ENCODE data around the gene KSR2. TPM values are rescaled to one million over a fixed set of nuclear protein-coding genes. Genes with fewer than 3 reads are reported as not detected.
"Not testable (repeated sequence)": the region's sequence is repeated elsewhere in the genome, so short reads cannot be mapped to it uniquely, and the experiment has no call there.

Gene KSR2
- total RNA-seq, 2 experiments from 2014 or later = 0.14 to 0.16 TPM

- ATAC-seq = no peak
- POLR2A ChIA-PET = no interaction called here
These were observed 79.7 kb downstream of the KSR2 start for GRCh38 chr12:117889098-117889497.

GRCh38 chr12:117885211-117885610, 83.6 kb downstream of the KSR2 start:
- CTCF ChIA-PET = no interaction called here
- intact Hi-C loops (cut with DNase I, micrococcal nuclease) = no loop called here
- DNase-seq = no peak
- peaks cover 2% of the 10 kb centered on the region for H3K4me1 Mint-ChIP-seq
- ATAC-seq = no peak
- no peaks in the 10 kb centered on the region for H3K9me3 Mint-ChIP-seq (ENCODE audit: low read depth)
- no peak overlapping the region for H3K27ac Mint-ChIP-seq
- no peak overlapping the region for H3K4me3 Mint-ChIP-seq
- peaks cover 27% of the 10 kb centered on the region for H3K27me3 Mint-ChIP-seq
- POLR2A ChIA-PET = no interaction called here
- no peaks in the 10 kb centered on the region for H3K36me3 Mint-ChIP-seq (ENCODE audit: low read depth)

More at GRCh38 chr12:117889098-117889497, 79.7 kb downstream of the KSR2 start:
- no peak for DNase-seq
- H3K4me1 Mint-ChIP-seq = peaks cover 2% of the 10 kb centered on the region
- no peaks in the 10 kb centered on the region for H3K9me3 Mint-ChIP-seq (ENCODE audit: low read depth)
- intact Hi-C loops (cut with DNase I, micrococcal nuclease) = no loop called here
- CTCF ChIA-PET = interaction anchor here (0.7 to 1.4 kb wide), 2 partner anchors 14 to 30 kb away, joined by 3 read pairs; no protein-coding TSS in a partner anchor
- no peak overlapping the region for H3K4me3 Mint-ChIP-seq
- no peaks in the 10 kb centered on the region for H3K36me3 Mint-ChIP-seq (ENCODE audit: low read depth)
- H3K27ac Mint-ChIP-seq = no peak overlapping the region
- peaks cover 17% of the 10 kb centered on the region for H3K27me3 Mint-ChIP-seq

DNA sequence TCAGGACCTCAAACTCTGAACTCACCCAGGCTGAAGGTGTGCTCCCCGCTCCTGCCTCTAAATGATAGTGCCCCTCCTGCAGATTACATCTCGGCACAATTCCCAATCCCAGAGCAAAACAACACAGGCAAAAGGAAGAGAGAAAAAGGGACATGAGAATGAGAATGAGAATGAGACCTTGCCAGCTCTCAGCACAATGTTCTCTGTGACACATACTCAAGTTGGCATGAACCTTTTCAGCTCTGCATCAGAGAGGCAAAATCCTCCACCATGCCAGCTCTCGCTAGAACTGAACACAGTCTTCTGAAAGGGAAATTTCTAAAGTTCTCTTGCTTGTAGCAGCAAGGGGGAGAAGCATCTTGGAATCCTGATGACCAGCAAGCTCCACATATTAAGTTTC, 84.6 kb downstream of the KSR2 start:
- Mint-ChIP-seq H3K4me3 (no peak overlapping the region), H3K36me3 (ENCODE audit: low read depth) (no peaks in the 10 kb centered on the region), H3K4me1 (peaks cover 2% of the 10 kb centered on the region), H3K27me3 (peaks cover 24% of the 10 kb centered on the region), H3K9me3 (ENCODE audit: low read depth) (no peaks in the 10 kb centered on the region), H3K27ac (no peak overlapping the region)
- ATAC-seq (no peak), DNase-seq (no peak)
- ChIA-PET POLR2A (no interaction called here), CTCF (interaction anchor here (0.7 to 1.2 kb wide), 2 partner anchors 11 to 26 kb away, joined by 3 to 4 read pairs; no protein-coding TSS in a partner anchor)
- intact Hi-C loops (cut with DNase I, micrococcal nuclease) = no loop called here

DNA sequence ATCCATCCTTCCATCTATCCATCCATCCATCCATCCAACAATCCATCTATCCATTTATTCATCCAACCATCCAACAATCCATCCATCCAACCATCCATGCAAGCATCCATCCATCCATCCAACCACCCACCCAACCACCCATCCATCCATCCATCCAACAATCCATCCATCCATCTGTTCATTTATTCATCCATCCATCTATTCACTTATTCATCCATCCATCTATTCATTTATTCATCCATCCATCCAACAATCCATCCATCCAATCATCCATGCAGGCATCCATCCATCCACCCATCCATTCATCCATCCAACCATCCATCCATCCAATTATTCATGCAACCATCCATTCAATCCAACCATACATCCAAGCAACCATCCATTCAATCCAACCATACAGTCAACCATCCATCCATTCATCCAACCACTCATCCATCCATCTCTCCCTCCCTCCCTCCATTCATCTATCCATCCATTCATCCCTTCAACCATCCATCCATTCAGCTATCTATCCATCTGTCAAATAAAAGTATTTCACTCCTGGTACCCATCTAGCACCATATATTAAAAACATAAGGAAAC, 86.1 kb downstream of the KSR2 start:
- H3K27me3 Mint-ChIP-seq = peaks cover 20% of the 10 kb centered on the region
- POLR2A ChIA-PET = no interaction called here
- DNase-seq (no peak), ATAC-seq (no peak)
- CTCF ChIA-PET = interaction anchor here (1.1 kb wide), 1 partner anchor 33 kb away, joined by 3 read pairs; no protein-coding TSS in a partner anchor
- H3K36me3 Mint-ChIP-seq (ENCODE audit: low read depth) = no peaks in the 10 kb centered on the region
- no peaks in the 10 kb centered on the region for H3K4me1 Mint-ChIP-seq
- intact Hi-C loops (cut with DNase I, micrococcal nuclease) = no loop called here
- H3K27ac Mint-ChIP-seq = no peak overlapping the region
- no peaks in the 10 kb centered on the region for H3K9me3 Mint-ChIP-seq (ENCODE audit: low read depth)
- H3K4me3 Mint-ChIP-seq = no peak overlapping the region

- no peaks in the 10 kb centered on the region for H3K4me1 Mint-ChIP-seq
- peaks cover 20% of the 10 kb centered on the region for H3K27me3 Mint-ChIP-seq
- intact Hi-C loops (cut with DNase I, micrococcal nuclease) = no loop called here
- no peak overlapping the region for H3K27ac Mint-ChIP-seq
- no peaks in the 10 kb centered on the region for H3K9me3 Mint-ChIP-seq (ENCODE audit: low read depth)
- no peaks in the 10 kb centered on the region for H3K36me3 Mint-ChIP-seq (ENCODE audit: low read depth)
- ChIA-PET POLR2A (no interaction called here), CTCF (interaction anchor here (1.1 kb wide), 1 partner anchor 32 kb away, joined by 3 read pairs; no protein-coding TSS in a partner anchor)
- H3K4me3 Mint-ChIP-seq = no peak overlapping the region
- DNase-seq (no peak), ATAC-seq (no peak)
These were observed 86.6 kb downstream of the KSR2 start for GRCh38 chr12:117882181-117882580.

DNA sequence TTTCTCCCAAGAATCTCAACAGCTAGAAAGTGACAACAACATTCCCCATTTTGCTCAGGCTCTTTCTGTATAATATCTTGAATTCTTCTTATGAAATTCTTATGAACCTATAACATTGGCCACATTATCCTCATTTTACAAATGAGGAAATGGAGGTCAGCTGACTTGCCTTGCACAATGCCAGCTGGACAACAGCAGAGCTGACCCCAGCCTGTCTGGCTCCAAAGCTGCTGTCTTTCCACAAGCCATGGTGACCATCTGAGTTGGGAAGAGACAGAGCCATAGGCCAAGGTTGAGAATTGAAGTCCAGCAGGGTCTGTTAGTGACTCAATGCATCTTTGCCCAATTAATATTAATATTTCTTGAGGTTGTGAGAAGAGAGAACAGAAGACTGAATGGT, 87.3 kb downstream of the KSR2 start:
- DNase-seq (no peak), ATAC-seq (no peak)
- Mint-ChIP-seq H3K36me3 (ENCODE audit: low read depth) (no peaks in the 10 kb centered on the region), H3K4me3 (no peak overlapping the region), H3K9me3 (ENCODE audit: low read depth) (no peaks in the 10 kb centered on the region), H3K4me1 (no peaks in the 10 kb centered on the region), H3K27ac (no peak overlapping the region), H3K27me3 (peaks cover 22% of the 10 kb centered on the region)
- POLR2A ChIA-PET = no interaction called here
- intact Hi-C loops (cut with DNase I, micrococcal nuclease) = no loop called here
- CTCF ChIA-PET = interaction anchor here (1.1 kb wide), 1 partner anchor 32 kb away, joined by 3 read pairs; no protein-coding TSS in a partner anchor

DNA sequence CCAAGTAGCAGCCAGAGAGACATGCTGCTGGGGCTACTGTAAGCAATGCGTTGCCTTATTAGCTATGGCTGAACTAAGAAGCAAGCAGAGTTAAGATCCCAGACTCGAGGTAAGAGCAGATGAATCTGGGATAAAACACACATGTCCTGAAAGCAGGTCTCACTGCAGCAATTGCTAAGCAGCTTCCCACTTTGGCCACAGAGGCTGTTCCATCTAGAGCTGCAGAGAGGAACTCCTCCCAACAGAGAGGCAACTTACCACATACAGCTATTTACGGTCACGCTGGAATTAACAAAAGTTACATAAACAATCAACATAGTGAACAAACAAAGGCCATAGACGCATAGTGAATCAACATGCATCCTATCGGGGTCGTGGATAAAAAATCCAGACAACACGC, 90.2 kb downstream of the KSR2 start:
- DNase-seq (no peak), ATAC-seq (no peak)
- peaks cover 20% of the 10 kb centered on the region for H3K27me3 Mint-ChIP-seq
- H3K4me1 Mint-ChIP-seq = peaks cover 12% of the 10 kb centered on the region
- POLR2A ChIA-PET = no interaction called here
- no peaks in the 10 kb centered on the region for H3K9me3 Mint-ChIP-seq (ENCODE audit: low read depth)
- no peak overlapping the region for H3K27ac Mint-ChIP-seq
- H3K36me3 Mint-ChIP-seq (ENCODE audit: low read depth) = no peaks in the 10 kb centered on the region
- intact Hi-C loops (cut with DNase I, micrococcal nuclease) = loop anchor here (5.0 to 10.0 kb wide), 6 partner anchors 154 to 286 kb away; partner anchors contain the start of genes PEBP1 (in 1 of the 2) and VSIG10 (in 1 of the 2)
- no peak overlapping the region for H3K4me3 Mint-ChIP-seq
- CTCF ChIA-PET = interaction anchor here (1.0 to 1.2 kb wide), 2 partner anchors 19 to 177 kb away, joined by 3 to 4 read pairs; no protein-coding TSS in a partner anchor

DNA sequence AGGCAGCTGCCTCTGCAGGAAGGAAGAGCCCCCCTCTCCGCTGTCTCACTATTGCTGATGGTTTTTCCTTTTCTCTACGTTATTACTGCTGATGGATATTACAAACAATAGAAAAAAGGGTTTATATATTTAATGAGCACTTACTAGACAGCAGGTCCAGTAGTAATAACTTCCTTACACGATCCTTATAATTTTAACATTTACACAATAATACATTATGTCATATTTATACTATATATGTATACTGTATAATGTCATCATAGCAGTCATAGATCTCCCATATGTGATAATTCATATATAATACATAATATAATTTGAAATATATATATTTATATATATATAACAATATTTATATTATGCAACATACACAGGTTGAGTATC, 92.4 kb downstream of the KSR2 start:
- Mint-ChIP-seq H3K36me3 (ENCODE audit: low read depth) (no peaks in the 10 kb centered on the region), H3K9me3 (ENCODE audit: low read depth) (no peaks in the 10 kb centered on the region), H3K27me3 (peaks cover 11% of the 10 kb centered on the region), H3K27ac (no peak overlapping the region), H3K4me3 (no peak overlapping the region), H3K4me1 (peaks cover 12% of the 10 kb centered on the region)
- ATAC-seq = no peak
- intact Hi-C loops (cut with DNase I, micrococcal nuclease) = loop anchor here (5.0 to 10.0 kb wide), 6 partner anchors 156 to 288 kb away; partner anchors contain the start of genes PEBP1 (in 1 of the 2) and VSIG10 (in 1 of the 2)
- no peak for DNase-seq
- ChIA-PET POLR2A (no interaction called here), CTCF (interaction anchor here (1.4 to 4.4 kb wide), 2 partner anchors 19 to 27 kb away, joined by 4 to 37 read pairs; no protein-coding TSS in a partner anchor)

DNA sequence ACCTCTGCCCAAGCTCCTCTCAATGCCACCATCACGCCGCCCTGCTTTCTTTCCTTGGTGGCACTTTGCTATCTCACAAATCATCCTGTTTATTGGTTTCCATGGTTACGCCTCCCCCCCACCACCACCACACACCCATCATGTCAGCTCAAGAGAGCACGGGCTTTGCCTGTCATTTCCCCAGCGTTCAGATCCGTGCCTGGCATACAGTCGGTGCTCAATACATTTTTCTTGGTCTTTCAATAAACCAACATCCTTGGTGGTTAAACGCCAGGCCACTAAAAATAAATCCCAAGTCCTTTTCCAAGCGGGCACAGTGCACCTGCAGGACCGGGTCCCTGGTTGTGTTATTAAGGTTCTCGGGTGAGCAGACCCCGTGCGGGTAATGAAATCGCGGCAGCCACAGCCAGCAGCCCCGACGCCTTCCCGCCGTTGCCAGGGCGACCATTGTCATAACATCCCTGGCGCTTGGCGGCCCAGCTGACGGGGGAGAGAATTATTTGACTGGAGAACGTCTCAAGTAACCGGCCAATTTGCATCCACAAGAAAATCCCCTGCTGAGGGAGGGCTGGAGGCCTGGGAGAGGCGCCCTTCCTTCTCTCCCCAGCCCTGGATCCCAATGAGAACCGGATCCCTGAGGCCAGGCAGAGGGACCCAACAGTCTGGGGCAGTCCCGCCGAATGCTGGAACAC, 92.9 kb downstream of the KSR2 start:
- intact Hi-C loops (cut with DNase I, micrococcal nuclease) = loop anchor here (1.0 to 10.0 kb wide), 10 partner anchors 93 to 501 kb away; partner anchors contain the start of genes RFC5 (in 2 of the 2), KSR2 (in 1 of the 2), PEBP1 (in 1 of the 2) and SUDS3 (in 1 of the 2)
- Mint-ChIP-seq H3K4me1 (peaks cover 12% of the 10 kb centered on the region), H3K27ac (peak overlapping the region; percentile 31), H3K36me3 (ENCODE audit: low read depth) (no peaks in the 10 kb centered on the region), H3K9me3 (ENCODE audit: low read depth) (no peaks in the 10 kb centered on the region), H3K27me3 (peaks cover 11% of the 10 kb centered on the region), H3K4me3 (peak overlapping the region; percentile 27)
- POLR2A ChIA-PET = interaction anchor here (1.0 kb wide), 1 partner anchor 260 kb away, joined by 4 read pairs; the partner anchor contains the start of gene PEBP1
- DNase-seq (peak; percentile 63), ATAC-seq (peak; percentile 59)
- CTCF ChIA-PET = interaction anchor here (0.6 to 4.4 kb wide), 15 partner anchors 17 to 500 kb away, joined by 3 to 37 read pairs (median 5); partner anchors contain the start of genes RFC5 and SUDS3

DNA sequence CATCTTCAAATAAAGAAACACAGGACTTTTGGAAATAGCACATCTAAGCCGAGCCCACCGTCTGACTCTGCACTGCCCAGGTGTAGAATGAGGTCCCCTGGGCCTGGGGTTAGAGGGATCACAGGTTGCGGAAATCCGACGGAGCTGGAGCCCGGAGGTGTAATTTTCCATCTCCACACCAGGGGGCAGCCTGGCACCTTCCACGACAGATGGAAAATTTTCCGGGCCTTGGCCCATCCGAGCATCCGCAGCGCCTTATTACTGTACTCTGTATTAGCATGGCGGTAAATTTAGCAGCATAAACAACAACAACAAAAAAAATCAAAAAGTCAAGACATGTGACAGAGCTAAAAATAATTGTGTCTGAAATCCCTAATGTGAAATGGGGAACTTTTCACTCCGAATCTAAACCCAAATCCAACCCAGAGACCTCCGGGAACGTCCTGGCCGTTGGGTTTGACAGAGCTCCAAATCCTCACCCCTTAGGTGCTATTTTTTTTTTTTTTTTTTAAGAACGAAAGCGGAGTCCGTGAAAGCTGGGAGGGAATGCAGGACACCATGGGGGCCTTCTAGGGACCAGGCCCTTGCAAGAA, 93.9 kb downstream of the KSR2 start:
- peak; percentile 70 for ATAC-seq
- peaks cover 11% of the 10 kb centered on the region for H3K27me3 Mint-ChIP-seq
- DNase-seq = peak; percentile 84
- H3K27ac Mint-ChIP-seq = no peak overlapping the region
- H3K4me3 Mint-ChIP-seq = no peak overlapping the region
- H3K4me1 Mint-ChIP-seq = peaks cover 12% of the 10 kb centered on the region
- intact Hi-C loops (cut with DNase I, micrococcal nuclease) = loop anchor here (1.0 to 10.0 kb wide), 12 partner anchors 94 to 502 kb away; partner anchors contain the start of genes PEBP1 (in 2 of the 2), RFC5 (in 2 of the 2), KSR2 (in 1 of the 2) and SUDS3 (in 1 of the 2)
- POLR2A ChIA-PET = interaction anchor here (0.6 to 1.0 kb wide), 3 partner anchors 189 to 1307 kb away, joined by 3 to 4 read pairs (median 4); partner anchors contain the start of gene PEBP1
- no peaks in the 10 kb centered on the region for H3K9me3 Mint-ChIP-seq (ENCODE audit: low read depth)
- CTCF ChIA-PET = interaction anchor here (0.6 to 4.4 kb wide), 23 partner anchors 14 to 1162 kb away, joined by 3 to 37 read pairs (median 4); partner anchors contain the start of genes PEBP1, RFC5 and SUDS3
- no peaks in the 10 kb centered on the region for H3K36me3 Mint-ChIP-seq (ENCODE audit: low read depth)

DNA sequence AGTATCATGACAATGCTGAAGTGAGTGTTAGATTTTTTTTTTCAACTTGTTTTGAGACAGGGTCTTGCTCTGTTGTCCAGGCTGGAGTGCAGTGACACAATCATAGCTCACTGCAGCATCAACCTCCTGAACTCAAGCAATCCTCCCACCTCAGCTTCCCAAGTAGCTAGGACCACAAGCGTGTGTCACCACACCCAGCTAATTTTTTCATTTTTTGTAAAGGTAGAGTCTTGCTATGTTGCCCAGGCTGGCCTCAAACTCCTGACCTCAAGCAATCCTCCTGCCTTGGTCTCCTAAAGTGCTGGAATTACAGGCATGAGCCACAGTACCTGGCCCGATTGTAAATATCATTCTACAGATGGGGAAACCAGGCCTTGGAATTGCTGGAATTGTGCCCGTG, 94.6 kb downstream of the KSR2 start:
- H3K9me3 Mint-ChIP-seq (ENCODE audit: low read depth); H3K36me3 Mint-ChIP-seq (ENCODE audit: low read depth); H3K27ac Mint-ChIP-seq; ATAC-seq; H3K4me3 Mint-ChIP-seq; DNase-seq: not testable (repeated sequence)
- ChIA-PET CTCF (interaction anchor here (0.6 to 4.4 kb wide), 20 partner anchors 9 to 623 kb away, joined by 3 to 37 read pairs (median 4); partner anchors contain the start of genes PEBP1 and SUDS3), POLR2A (interaction anchor here (0.6 kb wide), 1 partner anchor 190 kb away, joined by 3 read pairs; no protein-coding TSS in a partner anchor)
- intact Hi-C loops (cut with DNase I, micrococcal nuclease) = loop anchor here (1.0 to 10.0 kb wide), 8 partner anchors 95 to 503 kb away; partner anchors contain the start of genes PEBP1 (in 2 of the 2), KSR2 (in 1 of the 2), RFC5 (in 1 of the 2) and SUDS3 (in 1 of the 2)
- Mint-ChIP-seq H3K4me1 (peaks cover 12% of the 10 kb centered on the region), H3K27me3 (peaks cover 11% of the 10 kb centered on the region)
